ENCODE results near the gene ARAP1. TPM values are rescaled to one million over a fixed set of nuclear protein-coding genes. Genes with fewer than 3 reads are reported as not detected.
"Not testable (repeated sequence)": the region's sequence is repeated elsewhere in the genome, so short reads cannot be mapped to it uniquely, and the experiment has no call there.

Gene ARAP1
- total RNA-seq, result 76.9 and 81.5 TPM in 2 replicates

DNA sequence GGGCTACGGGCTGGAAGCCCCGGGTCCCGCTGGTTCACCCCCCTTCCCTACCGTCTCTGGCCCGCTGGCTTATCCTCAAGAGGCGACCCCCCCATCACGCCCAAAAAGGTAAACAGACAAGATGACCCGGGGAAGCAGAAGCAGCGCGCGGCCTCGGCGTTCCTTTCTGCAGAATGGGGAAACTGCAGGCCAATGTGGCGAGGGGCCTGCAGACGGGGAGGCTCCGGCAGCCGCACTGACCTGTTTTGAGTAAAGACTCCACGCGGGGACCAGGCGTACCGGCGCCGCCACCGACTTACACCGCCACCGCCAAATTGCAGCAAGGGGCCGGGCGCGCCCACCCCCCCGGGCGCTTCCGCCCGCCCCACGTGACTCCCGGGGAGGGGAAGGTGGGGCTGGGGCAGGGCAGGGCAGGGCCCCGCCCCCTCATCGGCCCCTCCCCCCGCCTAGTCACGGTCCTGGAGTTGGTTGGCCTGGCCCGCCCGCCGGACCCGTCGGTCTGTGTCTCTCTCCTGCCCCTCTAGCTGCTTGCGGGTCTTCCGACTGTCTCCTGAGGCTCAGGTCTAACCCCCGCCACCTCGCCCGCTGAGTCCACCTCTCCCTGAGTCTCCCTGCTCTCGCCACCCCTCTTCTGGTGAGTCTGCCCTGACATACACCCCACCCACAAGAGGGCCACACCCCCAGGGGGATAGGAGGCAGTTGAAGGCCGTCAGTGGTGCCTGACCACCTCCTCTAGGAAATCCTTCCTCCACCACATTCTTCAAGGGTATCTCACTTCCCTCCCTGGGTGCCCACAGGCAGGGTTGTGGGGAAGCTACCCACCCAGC is at the start of gene ARAP1:
TSS of gene ARAP1 (minus strand) at position 321 of the 827 bp plus-strand sequence. CDS start 25,280 bp downstream, outside the sequence.
- peak within 1 kb of the TSS; percentile 94 for H3K27ac Mint-ChIP-seq
- H3K9me3 Mint-ChIP-seq, result no peaks in the 10 kb centered on the region
- peak; percentile 91 for DNase-seq
- intact Hi-C loops (cut with micrococcal nuclease), result loop anchor here (1.0 to 2.0 kb wide), 4 partner anchors 16 to 63 kb away; no protein-coding TSS in a partner anchor
- peaks cover 24% of the 10 kb centered on the region for H3K4me1 Mint-ChIP-seq
- H3K36me3 Mint-ChIP-seq (ENCODE audit: low read depth), result peaks cover 4% of the 10 kb centered on the region
- no peaks in the 10 kb centered on the region for H3K27me3 Mint-ChIP-seq
- H3K4me3 Mint-ChIP-seq, result peak within 1 kb of the TSS; percentile 87

DNA sequence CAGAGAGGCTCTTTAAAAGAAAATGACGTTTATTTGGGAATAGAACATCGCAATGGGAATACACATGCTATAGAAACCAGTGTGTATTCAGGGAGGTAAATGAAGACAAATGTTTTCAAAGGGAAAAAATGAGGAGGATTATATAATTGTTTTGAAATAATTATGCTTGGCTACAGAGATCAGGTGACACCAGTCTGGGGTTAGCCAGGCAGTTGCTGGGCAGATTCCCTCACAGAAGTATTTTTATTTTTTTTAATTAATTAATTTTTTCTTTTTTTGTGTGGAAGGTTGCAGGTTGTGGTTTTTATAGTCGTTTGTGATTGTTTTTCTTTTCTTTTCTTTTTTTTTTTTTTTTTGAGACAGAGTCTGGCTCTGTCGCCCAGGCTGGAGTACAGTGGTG is 47.2 kb upstream of the ARAP1 start:
- DNase-seq, result no peak
- Mint-ChIP-seq H3K27me3 (no peaks in the 10 kb centered on the region), H3K4me3 (no peak overlapping the region), H3K9me3 (no peaks in the 10 kb centered on the region), H3K36me3 (ENCODE audit: low read depth) (peaks cover 4% of the 10 kb centered on the region), H3K4me1 (peaks cover 7% of the 10 kb centered on the region), H3K27ac (no peak overlapping the region)
- intact Hi-C loops (cut with micrococcal nuclease), result no loop called here

DNA sequence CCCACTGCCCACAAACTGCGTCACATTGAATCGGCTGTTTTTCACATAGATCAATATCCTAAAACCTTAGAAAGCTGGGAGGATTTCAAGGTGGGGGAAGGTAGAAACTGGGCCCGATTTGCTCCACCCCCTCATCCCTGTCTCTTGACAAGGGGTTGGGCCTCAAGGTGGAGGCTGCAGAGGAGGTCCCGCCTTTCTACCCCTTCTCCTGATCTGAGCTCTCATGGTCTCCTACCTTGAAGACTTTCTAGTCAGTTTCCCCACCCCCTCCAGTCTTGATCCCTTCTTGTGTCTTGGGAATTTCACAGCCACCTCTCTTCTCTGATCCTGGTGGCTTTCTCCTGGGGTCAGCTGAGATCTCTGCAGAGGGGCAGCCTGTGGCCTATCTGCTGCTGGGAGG is 46.2 kb upstream of the ARAP1 start:
- H3K27me3 Mint-ChIP-seq, result no peaks in the 10 kb centered on the region
- peaks cover 4% of the 10 kb centered on the region for H3K36me3 Mint-ChIP-seq (ENCODE audit: low read depth)
- H3K4me3 Mint-ChIP-seq, result no peak overlapping the region
- H3K4me1 Mint-ChIP-seq, result peaks cover 12% of the 10 kb centered on the region
- no peaks in the 10 kb centered on the region for H3K9me3 Mint-ChIP-seq
- intact Hi-C loops (cut with micrococcal nuclease), result no loop called here
- no peak overlapping the region for H3K27ac Mint-ChIP-seq
- no peak for DNase-seq

DNA sequence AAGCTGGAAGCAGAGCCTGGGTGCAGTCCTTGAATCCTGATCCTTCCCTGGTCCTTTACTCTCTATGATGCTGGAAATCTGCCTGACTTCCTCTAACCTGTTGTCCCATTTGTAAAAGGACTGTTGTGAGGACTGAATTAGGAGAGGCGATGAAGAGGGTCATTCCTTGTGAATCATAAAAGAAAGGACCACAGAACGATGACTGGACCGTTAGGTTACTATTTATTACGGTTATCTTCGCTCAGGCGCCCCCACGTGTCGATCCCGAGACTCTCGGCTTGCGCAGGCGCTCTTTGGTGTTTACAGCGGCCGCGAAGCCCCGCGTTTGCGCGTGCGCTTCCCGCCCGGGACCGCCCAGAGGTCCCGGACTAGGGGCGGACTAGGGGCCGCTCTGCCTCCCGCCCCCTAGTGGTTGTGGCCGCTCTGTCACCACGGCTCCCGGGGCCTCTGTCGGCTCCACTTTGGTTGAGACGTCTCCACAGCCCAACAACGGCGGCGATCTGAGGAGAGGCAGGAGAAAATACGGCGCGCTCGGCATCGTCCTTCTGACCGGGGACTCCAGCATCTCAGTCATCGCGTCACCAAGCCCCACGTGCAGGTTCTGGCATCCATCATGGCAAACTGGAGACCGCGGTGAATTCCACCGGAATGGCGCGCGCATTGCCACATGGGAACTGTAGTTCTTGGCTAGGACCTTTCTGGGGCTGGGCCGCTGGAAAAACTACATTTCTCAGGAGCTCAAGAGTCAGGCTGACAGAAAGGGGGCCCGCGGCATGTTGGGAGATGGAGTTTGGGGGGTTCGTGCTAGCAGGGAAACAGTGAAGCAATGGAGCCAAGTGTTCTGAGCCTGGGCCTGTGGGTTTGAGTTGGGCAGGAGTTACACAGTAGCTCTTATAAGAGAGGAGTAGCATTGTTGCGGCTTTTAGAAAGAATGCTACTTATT is 41.5 kb upstream of the ARAP1 start, which contains the start of gene STARD10:
TSS of gene STARD10 (minus strand) at position 623 of the 943 bp plus-strand sequence. CDS start 12,866 bp downstream, outside the sequence.
- Mint-ChIP-seq H3K4me3 (peak within 1 kb of the TSS; percentile 94), H3K27me3 (no peaks in the 10 kb centered on the region), H3K27ac (peak within 1 kb of the TSS; percentile 99), H3K9me3 (no peaks in the 10 kb centered on the region), H3K36me3 (ENCODE audit: low read depth) (no peaks in the 10 kb centered on the region), H3K4me1 (peaks cover 23% of the 10 kb centered on the region)
- intact Hi-C loops (cut with micrococcal nuclease), result loop anchor here (1.0 to 2.0 kb wide), 3 partner anchors 20 to 68 kb away; partner anchors contain the start of gene ARAP1
- peak; percentile 99 for DNase-seq

DNA sequence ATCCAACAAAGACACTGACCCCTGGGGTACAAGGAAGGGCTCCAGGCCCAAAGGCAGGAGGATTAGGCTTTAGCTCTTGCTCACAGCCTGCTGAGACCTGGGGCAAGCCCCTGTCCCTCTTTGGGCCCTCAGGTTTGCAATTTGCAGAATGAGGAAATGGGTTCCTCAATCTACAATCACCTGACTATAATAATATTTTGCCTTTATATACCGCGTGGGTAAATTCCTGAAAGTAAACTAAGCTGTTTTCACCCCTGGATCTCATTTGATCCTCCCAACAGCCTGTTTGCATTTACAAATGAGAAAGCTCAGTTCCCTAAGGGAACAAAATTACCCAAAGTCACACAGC is 40.8 kb upstream of the ARAP1 start:
- Mint-ChIP-seq H3K36me3 (ENCODE audit: low read depth) (no peaks in the 10 kb centered on the region), H3K4me1 (peaks cover 25% of the 10 kb centered on the region), H3K27ac (peak overlapping the region; percentile 99), H3K4me3 (peak overlapping the region; percentile 94), H3K27me3 (no peaks in the 10 kb centered on the region), H3K9me3 (no peaks in the 10 kb centered on the region)
- DNase-seq, result no peak
- intact Hi-C loops (cut with micrococcal nuclease), result loop anchor here (1.0 to 2.0 kb wide), 3 partner anchors 20 to 68 kb away; partner anchors contain the start of gene ARAP1

DNA sequence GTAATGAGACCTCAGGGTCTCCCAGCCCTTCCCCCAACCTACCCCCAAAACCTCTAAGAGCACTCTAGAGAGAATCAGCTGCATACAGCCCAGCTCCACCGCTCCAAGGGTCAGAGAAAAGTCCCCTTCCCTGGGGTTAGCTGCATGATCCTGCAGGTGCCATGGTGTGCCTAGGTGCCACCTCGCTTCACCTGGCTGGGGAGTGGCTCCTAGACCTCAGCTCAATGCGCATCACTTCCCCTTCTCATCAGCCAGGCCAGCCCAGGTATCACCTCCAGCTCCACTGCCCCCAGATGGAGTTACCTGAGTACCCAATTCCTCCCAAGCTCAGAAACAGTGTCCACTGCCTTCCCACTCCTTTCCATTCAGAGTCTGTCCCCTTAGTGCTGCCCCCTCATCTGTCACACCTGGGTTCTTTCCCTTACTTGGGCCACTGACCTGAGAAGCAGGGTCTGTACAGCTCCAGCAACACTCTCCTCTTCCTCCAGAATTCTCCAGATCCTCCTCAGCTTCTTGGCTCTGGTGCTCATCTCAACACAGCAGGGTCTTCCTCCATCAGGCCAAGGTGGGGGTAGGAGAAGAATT is 40.3 kb upstream of the ARAP1 start:
- Mint-ChIP-seq H3K36me3 (ENCODE audit: low read depth) (no peaks in the 10 kb centered on the region), H3K27ac (peak overlapping the region; percentile 99), H3K9me3 (no peaks in the 10 kb centered on the region), H3K4me3 (peak overlapping the region; percentile 94), H3K4me1 (peaks cover 29% of the 10 kb centered on the region), H3K27me3 (no peaks in the 10 kb centered on the region)
- DNase-seq, result peak; percentile 65
- intact Hi-C loops (cut with micrococcal nuclease), result loop anchor here (1.0 to 2.0 kb wide), 3 partner anchors 21 to 67 kb away; partner anchors contain the start of gene ARAP1

DNA sequence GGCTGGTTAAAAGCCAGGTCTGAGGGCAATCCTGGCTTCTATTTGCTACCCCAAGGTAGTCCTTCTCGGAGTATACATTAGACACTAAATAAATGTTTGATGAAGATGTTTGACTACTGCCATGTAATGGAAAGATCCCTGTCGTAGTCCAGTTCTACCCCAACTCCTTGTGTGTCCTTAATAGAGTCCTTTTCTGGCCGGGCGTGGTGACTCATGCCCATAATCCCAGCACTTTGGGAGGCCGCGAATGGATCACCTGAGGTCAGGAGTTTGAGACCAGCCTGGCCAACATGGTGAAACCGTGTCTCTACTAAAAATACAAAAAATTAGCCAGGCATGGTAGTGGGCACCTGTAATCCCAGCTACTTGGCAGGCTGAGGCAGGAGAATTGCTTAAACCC is 39.0 kb upstream of the ARAP1 start:
- H3K27ac Mint-ChIP-seq; H3K27me3 Mint-ChIP-seq; intact Hi-C loops (cut with micrococcal nuclease); H3K9me3 Mint-ChIP-seq; DNase-seq; H3K4me3 Mint-ChIP-seq; H3K36me3 Mint-ChIP-seq (ENCODE audit: low read depth): not testable (repeated sequence)
- peaks cover 31% of the 10 kb centered on the region for H3K4me1 Mint-ChIP-seq

DNA sequence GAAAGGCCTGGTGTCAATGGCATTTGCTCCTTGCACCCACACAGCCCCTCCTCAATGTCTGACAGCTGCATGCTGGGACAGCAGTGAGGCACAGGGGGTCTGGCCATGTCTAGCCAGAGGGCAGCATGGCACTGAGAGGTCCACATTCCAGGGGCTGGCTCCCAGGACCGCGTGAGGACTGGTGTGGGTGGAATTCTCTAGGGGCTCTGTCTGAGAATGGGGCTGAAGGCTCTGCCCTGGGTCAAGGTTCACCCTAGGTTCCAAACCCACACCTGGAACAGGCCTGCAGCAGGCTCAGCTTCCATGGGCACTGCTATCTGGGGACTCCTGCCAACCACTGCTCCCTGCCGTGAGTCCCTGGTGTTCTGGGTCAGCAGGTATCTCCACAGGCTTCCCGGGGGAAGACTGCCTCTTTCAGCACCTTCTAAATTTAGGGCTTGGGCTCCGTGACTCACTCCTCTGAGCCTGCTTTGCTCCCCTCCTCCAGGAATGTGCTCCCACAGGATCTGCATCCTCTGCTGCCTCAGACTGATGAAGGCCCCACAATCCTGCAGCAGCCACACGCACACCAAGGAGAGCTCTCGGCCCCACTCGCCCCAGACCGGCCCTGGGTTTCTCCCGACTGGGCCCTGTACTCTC is 37.4 kb upstream of the ARAP1 start:
- intact Hi-C loops (cut with micrococcal nuclease), result no loop called here
- H3K36me3 Mint-ChIP-seq (ENCODE audit: low read depth), result no peaks in the 10 kb centered on the region
- no peak overlapping the region for H3K4me3 Mint-ChIP-seq
- H3K9me3 Mint-ChIP-seq, result no peaks in the 10 kb centered on the region
- H3K27ac Mint-ChIP-seq, result no peak overlapping the region
- H3K4me1 Mint-ChIP-seq, result peaks cover 28% of the 10 kb centered on the region
- H3K27me3 Mint-ChIP-seq, result no peaks in the 10 kb centered on the region
- DNase-seq, result no peak

DNA sequence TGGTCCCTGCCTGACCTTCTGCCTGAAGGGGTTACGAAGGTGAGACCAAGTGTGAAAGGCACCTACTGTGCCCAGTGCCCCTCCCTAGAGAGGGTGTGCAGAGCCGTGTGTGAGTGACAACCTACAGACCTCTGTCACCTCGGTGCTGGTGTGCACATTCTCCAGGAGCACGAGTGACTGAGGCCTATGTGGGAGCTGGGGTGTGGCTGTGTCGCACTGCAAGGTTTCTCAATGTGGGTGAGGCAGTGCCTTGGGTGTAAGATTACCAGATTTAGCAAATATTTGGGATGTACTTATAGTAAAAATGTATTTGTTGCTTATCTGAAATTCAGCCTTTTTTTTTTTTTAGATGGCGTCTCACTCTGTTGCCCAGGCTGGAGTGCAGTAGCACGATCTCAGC is 36.0 kb upstream of the ARAP1 start:
- Mint-ChIP-seq H3K27ac (no peak overlapping the region), H3K9me3 (no peaks in the 10 kb centered on the region), H3K27me3 (no peaks in the 10 kb centered on the region), H3K4me1 (peaks cover 18% of the 10 kb centered on the region), H3K4me3 (no peak overlapping the region), H3K36me3 (ENCODE audit: low read depth) (no peaks in the 10 kb centered on the region)
- no peak for DNase-seq
- intact Hi-C loops (cut with micrococcal nuclease), result no loop called here

DNA sequence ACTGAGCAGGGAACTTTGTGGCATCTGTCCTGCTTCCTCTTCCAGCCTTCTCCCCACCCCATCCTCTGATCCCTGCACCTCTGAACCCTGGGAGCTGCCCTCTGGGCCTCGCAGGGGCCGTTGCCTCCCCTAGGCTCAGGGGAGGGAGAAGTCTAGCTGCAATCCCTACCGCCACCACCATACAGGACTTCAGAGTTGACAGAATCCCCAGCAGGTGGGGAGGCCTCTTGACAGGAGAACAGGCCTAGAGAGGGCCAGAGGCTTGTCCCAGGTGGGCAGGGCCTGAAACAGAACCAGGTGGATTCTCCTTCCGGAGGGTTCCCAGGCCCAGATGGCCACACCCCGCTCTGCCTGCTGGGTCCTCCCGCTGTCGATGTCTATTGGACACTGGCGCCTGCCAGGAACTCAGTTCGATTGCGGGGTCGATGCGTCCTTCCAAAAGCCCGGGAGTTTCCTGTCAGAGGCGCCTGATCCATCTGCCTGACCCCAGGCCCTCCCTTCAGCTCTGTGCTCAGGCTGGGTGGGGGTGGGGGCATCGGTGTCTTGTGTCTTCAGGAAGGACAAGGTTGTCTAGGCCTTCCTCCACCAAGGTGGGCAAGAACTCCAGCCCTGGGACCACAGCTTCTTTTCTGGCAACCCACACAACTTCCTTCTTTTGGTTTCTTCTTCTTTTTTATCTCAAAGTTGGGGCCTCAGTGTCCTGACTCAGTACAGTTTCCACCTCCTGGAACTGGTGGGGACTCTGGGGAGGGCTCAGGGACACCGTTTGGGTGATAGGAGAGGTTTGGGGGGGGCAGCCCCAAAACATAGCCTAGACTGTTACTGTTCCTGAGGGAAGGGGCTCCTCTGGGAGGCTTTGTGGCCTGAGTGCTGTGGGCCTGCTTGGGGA is 35.3 kb upstream of the ARAP1 start:
- peak; percentile 65 for DNase-seq
- H3K4me1 Mint-ChIP-seq, result peaks cover 16% of the 10 kb centered on the region
- no peak overlapping the region for H3K4me3 Mint-ChIP-seq
- H3K36me3 Mint-ChIP-seq (ENCODE audit: low read depth), result no peaks in the 10 kb centered on the region
- H3K27me3 Mint-ChIP-seq, result no peaks in the 10 kb centered on the region
- H3K9me3 Mint-ChIP-seq, result no peaks in the 10 kb centered on the region
- H3K27ac Mint-ChIP-seq, result peak overlapping the region; percentile 73
- intact Hi-C loops (cut with micrococcal nuclease), result no loop called here

DNA sequence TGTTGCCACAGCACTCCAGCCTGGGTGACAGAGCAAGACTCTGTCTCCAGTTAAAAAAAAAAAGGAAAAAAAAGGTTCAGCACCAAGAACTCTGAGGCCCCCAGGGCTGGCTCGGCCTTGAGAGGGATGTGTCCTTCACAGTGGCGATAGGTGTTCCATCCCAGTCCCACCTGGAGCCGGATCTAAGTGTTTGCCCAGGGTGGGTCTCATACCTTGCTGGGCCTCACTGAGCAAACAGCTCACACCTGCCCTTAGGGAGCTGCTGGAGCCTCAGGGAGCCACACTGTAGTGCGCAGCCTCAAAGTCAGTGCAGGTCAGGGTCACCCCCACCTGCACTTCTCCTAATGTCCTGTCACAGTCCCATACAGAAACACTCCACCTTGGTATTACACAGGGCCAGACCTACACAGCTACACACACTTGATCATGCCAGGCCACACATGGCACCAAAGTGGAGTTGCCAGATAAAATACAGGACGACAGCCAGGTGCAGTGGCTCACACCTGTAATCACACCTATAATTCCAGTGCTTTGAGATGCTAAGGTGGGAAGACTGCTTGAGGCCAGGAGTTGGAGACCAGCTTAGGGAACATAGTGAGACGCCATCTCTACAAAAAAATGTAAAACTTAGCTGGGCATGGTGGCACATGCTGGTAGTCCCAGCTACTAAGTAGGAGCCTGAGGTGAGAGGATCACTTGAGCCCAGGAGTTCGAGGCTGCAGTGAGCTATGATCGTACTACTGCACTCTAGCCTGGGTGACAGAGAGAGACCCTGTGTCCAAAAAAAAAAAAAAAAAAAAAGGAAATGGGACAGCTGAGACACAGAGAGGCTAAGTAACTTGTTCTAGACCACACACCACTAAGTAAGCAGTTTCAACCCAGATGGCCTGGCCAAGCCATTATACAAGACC is 34.4 kb upstream of the ARAP1 start:
- H3K4me1 Mint-ChIP-seq, result peaks cover 21% of the 10 kb centered on the region
- H3K27ac Mint-ChIP-seq, result peak overlapping the region; percentile 29
- H3K36me3 Mint-ChIP-seq (ENCODE audit: low read depth), result no peaks in the 10 kb centered on the region
- no peaks in the 10 kb centered on the region for H3K9me3 Mint-ChIP-seq
- intact Hi-C loops (cut with micrococcal nuclease), result no loop called here
- no peak for DNase-seq
- no peak overlapping the region for H3K4me3 Mint-ChIP-seq
- no peaks in the 10 kb centered on the region for H3K27me3 Mint-ChIP-seq

DNA sequence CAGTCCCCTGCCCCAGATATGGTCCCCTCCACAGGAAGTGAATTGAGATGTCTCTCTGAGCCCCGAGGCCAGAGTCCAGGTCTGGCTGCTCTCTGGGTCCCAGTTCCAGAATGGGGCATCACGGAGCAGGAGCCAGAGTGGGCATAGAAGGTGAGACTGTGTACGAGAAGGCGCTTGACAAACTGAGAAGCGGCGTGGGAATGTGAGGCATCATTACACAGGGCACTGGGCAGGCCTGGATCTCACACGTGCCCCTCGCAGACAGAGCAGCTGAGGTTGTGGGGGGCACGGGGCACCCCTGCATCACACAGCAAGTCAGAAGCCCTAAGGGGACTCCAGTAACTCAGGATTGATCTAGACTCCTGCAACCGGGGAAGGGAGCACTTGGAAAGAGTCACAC is 32.5 kb upstream of the ARAP1 start:
- peaks cover 28% of the 10 kb centered on the region for H3K4me1 Mint-ChIP-seq
- peaks cover 3% of the 10 kb centered on the region for H3K27me3 Mint-ChIP-seq
- no peak overlapping the region for H3K4me3 Mint-ChIP-seq
- H3K27ac Mint-ChIP-seq, result no peak overlapping the region
- intact Hi-C loops (cut with micrococcal nuclease), result no loop called here
- H3K9me3 Mint-ChIP-seq, result no peaks in the 10 kb centered on the region
- no peak for DNase-seq
- H3K36me3 Mint-ChIP-seq (ENCODE audit: low read depth), result no peaks in the 10 kb centered on the region
